HG03095 (cell line): ENCODE results near the gene TST.
"Not testable (repeated sequence)": the region's sequence is repeated elsewhere in the genome, so short reads cannot be mapped to it uniquely, and the experiment has no call there.

Experiments used
- ATAC-seq: cut with Tn5 transposase; IDR thresholded peaks from one replicate; pipeline ENCODE4 v1.9.1; 2021; ENCODE audit warnings: moderate library complexity; ENCODE audit not compliant: unreplicated experiment

The TST gene

DNA sequence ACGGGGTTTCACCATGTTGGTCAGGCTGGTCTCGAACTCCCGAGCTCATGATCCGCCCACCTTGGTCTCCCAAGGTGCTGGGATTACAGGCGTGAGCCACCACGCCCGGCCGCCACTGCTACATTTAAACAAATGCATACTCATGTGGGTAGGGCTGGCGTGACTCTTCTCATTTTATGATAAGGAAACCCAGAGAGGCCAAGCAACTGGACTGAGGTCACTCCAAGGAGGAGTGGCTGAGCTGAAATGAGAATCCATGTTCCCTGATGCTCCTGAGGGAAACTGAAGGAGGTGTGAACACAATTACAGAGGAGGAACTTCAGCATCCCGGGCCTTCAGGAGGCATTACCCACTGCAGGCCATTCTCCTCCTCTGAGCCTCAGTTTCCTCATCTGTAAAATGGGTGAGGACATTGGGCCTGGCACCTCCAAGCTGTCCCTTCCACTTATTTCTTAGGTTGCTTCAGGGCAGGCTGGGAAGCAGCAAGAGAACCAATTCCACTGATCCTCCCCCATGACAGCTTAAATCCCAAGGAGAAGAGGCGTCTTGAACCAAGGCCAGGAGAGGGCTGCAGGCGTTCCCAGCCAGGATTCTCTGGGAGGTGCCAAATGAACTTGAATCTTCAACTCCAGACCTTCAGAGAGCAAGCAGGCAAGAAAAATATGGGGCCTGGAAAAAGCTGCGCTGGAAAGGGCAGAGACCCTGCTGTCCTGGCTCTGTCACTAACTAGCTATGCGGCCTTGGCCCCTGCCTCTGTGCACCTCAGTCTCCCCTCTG, 2.9 kb downstream of the TST start:
- ATAC-seq: no peak

DNA sequence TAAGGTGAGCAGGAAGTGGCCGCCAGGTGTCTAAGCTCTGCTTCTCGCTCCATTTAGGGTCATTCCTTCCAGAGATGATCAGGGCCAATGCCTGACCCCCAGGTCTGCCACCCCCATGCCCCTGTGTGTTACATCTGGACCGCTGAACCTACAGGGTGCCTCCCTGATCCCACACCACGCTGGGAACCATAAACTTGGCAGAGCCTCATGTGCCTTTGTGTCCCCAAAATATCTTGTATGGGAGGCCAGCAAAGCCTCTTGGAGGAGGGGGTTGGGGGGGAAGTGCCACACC, 3.7 kb downstream of the TST start:
- ATAC-seq: no peak

DNA sequence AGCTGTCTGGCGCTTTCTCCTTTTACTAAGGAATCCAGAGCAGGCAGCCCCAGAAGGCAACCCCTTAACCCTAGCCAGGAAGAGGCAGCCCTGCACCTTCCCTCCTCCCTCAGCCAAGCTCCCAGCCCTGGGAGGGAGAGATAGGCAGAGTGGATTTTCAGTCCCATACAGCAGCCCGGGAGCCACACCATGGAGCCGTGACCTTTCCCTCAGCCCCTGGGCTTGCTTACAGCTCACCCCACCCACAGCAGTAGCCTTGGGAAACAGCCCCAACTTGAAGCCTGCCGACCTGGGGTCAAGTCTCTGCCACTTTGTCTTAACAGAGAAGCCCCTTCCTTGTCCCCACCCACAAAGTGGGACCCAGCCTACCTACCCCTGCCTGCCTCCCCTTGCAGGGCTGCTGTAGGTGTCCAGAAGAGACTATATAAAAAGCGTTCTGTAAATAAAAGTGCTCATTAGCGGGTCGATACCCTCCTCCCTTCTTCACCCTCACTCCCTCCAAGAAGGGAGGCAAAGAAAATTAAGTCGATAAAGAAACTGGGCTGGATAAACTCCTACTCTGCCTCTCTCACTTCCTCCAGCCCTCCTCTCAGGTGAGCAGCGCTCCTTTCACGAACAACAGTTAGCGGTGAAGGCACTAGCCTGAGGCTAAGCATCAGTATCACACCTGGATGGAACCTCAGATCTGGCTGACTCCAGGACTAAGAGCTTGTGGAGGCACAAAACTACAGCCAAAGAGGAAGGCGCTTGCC, 4.2 kb downstream of the TST start:
- no peak for ATAC-seq

DNA sequence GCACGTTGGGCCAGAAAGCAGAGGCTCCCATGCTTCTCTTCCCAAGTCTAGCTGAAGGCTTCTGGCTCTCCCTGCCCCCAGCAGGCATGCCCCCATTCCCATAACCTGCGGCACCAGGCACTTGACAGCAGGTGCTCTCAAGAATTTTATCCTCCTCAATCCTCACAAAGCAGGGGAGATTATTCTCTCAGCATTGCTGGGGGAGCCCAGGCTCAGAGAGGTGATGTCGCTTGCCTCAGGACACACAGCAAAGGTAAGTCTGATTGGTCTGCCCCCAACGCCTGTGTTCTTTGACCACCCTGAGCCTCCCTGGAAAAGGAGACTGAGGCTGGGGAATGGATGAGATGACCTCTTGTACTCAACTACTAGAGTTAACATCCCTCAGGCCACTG, 4.8 kb downstream of the TST start:
- no peak for ATAC-seq

DNA sequence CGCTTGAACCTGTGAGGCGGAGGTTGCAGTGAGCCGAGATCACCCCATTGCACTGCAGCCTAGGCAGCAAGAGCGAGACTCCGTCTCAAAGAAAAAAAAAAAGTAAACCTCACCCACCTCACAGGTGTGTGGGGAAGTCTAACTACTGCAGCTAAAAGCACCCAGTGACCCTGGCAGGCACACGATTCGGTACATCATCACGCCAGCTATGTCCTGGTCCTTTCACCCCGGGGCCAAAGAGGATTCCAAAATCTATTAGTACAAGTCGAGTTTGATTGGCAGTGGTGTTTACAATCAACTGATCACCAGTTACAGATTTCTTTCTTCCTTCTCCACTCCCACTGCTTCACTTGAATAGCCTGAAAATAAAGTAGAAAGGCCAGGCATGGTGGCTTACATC, 6.3 kb downstream of the TST start:
- no peak for ATAC-seq

DNA sequence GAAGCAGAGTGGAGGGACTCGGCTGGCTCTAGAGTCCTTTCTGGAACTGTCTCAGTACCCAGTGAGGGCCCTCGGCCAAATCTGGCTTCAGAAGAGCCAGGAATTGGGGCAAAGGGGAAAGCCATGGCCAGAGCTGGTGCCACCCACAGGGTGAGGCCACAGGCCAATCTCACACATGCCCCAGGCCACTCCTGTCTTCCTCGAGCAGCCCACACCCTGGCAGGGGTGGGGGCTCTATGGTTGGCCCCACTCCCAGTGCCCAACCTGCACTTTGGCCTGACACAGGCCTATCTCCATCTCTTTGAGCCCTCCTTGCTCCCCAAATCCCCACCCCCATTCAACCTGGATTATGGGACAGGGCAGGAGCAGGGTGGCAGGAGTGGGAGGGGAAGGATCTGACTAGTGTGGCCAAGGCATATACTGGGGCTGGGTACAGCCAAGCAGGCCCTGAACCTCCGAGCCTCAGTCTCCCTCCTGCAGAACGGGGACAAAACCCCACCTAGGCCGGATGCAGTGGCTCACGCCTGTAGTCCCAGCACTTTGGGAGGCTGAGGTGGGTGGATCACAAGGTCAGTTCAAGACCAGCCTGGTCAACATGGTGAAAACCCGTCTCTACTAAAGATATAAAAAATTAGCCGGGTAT, 6.9 kb downstream of the TST start:
- ATAC-seq: no peak

DNA sequence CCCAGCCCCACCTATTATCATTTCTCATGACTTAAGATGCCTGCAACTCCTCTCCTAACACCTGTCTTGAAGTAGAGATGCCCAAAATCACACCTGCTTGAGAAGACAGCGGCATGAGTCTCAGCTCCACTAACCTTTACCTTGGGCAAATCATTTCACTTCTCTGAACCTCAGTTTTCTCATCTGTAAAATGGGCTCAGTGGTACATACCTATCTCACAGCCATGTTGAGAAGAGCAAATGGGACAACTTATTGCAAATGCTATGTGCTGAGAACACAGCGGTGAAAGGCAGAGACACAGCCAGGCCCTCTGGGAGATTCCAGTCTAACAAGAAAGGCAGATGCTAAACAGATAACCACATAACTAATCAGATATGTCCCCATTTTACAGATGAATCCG, 7.8 kb downstream of the TST start:
- no peak for ATAC-seq

DNA sequence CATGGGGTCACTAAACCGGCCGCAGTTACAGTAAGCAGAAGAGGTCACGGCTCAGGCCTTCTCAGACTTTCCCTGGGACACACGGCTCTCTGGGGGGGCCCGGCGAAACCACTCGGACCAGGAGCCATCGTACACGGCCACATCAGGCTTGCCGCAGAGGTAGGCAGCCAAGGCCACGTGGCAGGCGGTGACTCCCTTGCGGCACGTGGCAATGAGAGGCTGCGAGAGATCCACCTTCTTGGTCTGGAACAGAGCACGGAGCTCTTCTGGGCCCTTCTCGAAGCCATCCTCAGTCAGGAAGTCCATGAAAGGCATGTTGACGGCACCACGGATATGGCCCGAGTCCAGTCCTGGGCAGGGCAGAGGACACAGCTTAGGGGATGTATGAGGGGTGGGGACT, 8.3 kb downstream of the TST start:
- no peak for ATAC-seq

DNA sequence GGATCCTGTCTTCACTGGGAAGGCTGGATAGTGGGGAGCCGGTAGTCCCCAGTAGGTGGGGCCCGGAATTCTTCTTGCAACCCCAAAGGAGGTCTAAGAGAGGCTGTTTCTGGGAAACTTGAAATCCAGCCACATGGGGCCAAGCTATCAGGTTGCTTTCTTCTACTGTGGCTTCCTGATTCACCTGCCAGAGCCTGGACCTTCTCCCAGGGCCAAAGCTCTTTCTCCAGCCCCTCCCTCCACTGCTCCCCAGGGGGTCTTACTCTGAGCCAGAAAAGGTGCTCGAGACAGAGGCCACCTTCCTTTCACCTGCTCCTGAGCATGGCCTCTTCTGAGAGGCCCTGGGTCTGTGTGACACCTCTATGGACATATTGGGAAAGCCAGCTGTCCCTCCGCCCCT, 9.1 kb downstream of the TST start:
- ATAC-seq: no peak

DNA sequence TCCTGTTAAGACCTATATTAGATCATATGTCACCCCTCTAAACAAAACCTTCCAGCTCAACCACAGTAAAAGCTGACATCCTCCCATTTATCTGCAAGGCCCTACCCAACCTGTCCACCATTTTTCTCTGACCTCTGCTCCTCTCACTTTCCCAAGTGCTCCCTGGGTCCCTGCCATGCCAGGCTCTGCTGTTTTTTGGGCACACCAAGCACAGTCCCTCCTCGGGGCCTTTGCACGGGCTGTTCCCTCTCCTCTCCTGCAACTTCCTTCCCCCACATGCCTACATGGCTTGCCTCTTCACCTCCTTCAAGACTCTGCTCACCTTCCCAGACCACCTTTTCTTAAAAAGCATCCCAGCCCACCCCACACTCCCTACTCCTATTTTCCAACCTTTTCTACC, 9.8 kb downstream of the TST start:
- ATAC-seq: no peak

DNA sequence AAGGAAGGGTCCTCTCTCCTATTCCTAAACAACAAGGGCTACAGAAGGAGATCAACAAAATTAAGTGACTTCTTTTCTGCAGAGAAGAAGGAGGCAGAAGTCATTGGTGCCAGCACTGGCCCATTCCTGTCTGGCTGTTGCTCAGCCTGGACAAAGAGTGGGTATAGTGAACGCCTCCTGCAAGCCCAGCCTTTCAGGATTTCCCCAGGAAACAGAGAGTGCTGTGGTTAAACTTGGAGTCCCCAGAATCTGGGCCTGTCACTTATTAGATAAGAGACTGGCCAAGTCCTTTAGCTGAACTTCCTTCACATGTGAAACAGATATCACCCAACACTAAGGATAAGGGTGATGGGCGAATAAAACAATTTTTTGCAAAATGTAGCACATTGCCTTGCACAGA, 10.9 kb downstream of the TST start:
- no peak for ATAC-seq

DNA sequence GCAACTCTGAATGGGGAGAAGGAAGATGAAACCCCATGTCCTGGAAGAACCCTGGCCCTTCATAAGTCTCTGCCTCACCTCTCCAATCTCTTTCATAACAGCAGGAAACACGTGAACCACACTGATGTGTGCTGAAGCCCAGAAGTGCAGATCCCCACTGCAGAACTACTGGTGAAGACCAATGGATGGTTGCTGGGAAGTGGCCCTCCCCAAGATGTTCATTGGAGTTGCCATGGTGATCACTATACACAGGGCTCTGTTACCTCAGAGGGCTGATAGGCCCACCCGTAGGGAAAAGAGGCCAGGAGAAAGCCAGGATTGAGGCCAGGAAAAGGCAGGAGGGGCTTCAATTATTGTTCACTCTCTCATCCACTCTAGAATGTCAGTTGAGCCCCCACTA, 11.6 kb downstream of the TST start:
- no peak for ATAC-seq

DNA sequence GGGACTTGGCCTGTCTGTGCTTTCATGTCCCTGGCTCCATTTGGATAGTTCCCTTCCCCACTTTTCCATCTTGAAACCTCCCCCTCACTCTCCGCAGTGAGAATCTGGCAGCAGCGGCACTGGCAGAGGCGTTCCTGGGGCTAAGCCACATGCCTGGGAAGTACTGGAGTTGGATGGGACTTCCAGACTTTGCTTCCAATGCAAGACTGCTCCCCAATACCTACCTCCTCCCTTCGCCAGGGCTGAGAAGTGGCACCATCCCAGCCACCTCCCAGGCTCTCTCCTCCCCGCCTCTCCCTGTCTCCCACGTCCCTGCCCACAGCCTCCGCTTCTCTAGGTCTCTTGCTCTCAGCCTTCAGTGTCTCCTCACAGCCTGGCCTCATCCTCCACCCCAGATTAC, 16.6 kb downstream of the TST start:
- ATAC-seq: no peak

DNA sequence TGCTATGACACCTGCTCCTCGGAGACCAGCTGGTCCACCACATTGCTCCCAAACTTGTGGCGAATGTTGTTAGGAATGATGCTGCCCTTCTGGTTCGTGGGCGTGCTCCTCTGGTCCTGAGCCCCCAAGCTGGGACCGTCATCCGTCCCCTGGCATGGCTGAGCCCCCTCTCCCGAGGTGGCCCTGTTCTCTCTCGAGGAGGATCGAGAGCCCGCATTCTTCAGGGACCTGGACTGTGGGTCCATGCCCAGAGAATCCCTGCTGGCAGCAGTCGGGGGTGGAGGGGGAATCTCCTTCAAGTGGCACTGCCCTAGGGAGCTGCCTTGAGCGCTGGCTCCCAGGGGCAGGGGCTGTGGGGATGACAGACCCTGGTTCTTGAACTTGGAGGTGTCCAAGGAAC, 17.4 kb downstream of the TST start:
- no peak for ATAC-seq

DNA sequence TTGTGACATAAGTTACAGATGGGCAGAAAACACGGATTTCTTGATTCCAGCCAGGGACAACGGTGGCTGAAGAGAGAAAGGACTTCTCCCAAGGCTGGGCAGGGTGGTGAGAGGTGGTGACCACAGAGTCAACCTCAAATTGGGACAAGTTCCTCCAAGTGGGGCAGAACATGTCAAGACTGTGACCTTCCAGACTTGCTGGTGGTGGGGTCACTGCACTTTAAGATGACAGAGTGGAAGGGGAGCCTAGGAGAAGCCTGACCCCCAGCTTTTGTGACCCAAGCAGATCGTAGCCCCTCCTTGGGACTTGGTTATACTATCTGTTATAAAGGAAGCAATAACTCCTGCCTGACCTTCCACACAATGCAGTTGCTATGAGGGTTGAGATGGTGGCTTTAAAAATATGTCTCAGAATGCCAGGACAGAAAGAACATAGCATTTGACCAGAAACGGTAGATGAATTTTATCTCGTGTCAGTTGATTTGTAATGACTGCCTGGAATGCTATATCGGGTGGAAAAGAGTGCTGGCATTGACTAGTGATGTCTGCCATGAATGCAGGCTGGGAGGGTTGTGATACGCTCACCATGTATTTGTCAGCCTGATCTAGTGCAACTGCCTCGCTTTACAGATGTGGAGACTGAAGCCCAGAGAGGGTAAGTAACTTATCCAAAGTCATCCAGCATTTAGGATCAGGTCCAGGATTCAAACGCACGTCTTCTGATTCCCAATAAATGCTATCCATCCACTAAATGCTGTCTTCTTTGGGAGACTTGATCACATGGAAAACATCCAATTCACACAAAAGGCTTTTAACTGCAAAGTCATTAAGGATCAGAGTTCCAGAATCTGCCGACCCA, 18.3 kb downstream of the TST start:
- no peak for ATAC-seq

DNA sequence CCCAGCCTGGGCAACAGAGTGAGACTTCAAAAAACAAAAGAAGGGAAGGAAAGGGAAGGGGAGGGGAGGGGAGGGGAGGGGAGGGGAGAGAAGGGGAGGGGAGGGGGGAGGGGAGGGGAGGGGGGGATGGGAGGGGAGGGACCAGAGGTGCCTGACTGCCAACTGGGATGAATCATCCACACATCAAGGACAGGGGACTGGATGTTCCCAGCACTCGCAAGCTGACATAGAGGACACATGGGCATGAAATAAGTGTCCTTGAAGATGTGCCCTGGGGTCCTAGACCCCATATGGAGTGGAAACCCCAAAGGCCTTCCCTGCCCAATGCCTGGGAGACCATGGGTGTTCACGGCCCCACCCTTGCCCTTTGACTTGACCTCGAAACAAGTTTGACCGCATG, 19.8 kb downstream of the TST start:
- no peak for ATAC-seq

DNA sequence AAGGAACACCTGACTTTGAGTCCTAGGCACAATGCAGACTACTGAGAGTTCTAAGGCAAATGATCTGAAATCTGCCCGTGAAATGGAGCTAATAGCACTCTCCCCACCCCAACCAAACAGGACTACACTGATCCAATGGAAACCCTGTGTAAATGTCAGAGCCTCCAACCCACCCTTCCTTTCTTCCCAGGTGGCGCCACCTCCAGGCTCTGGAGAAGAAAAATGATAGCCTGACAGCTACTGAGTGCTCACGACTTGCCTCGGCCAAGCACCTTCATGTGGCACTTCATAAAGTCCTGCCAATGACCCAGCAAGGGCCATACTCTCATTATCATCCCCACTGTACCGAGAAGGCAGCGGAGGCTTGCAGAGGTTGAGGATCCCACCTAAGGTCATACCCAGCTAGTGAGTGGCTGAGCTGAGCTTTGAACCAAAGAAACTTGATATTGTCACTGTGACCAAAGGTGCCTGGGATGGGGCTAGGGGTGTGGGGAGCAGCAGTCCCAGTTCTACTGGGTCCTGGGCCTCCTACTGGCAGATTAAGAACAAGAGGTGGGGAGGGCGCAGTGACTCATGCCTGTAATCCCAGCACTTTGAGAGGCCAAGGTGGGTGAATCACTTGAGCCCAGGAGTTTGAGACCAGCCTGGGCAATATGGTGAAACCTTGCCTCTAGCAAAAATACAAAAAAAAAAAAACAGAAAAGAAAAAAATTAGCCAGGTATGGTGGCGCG, 20.5 kb downstream of the TST start:
- no peak for ATAC-seq

DNA sequence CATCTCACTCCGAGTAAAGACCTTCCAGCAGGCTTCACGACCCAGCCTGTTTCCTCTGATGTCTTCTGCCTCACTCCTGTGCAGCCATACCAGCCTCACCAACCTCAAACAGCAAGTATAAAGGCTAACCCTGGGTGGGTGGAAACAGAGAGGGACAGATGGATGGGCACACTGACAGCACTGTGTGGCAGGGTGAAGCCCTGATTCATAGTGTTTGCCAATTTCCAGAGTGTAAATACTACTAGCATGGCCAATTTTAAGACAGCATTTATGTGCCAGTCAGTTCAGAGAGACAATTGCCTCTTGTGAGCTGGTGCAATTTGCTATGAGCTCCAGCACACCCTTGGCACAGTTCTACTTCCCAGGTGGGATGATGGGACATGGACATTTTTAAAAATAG, 21.5 kb downstream of the TST start:
- ATAC-seq: no peak

DNA sequence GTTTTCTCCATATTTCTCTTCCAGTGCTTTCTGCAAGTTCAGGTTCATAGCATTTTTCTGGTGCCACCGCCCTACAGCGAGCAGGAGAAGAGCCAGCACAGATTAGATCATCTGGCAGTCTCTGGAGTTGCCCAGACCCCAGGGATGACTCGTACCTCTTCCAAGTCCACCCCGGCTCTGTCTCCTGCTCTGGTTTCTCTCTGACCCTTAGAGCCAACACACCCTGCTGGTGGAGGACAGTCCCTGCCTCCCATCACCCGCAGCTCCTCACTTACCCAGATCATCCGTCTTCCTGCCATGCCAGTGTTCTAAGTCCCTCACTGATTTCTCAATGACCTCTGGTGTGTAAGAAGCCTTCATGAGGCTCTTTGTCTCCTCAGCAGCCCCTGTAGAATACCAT, 28.0 kb downstream of the TST start:
- ATAC-seq: no peak

DNA sequence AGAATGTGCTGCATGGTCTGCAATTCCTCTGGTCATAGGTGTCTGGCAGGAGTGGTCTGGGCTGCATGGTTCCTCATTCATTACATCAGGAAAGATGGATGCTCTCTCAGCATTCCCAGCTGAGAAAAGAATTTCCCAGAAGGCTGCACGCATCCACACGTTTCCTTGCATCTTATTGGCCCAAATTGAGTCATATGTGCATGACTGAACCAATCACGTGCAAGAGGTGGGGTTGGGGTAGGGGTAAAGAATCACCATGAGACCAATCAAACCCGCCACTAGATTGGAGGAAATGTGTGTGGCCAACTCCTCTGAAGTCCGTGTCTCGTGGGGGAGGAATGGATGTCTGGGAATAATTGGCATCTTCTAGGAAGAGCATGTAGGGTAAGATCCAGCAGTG, 28.8 kb downstream of the TST start:
- ATAC-seq: no peak

DNA sequence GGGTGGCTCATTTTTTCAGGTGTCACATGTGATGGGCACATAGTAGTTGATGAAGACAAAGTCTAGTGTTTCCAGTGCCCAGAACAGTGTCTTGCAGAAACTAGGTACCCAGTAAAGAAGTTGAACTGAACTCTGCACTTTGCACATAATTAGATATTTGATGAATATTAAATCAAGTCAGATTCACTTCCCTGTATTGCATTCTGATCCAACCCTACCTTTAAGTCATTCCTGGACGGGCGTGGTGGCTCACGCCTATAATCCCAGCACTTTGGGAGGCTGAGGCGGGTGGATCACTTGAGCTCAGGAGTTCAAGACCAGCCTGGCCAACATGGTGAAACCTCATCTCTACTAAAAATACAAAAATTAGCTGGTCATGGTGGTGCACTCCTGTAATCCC, 30.2 kb downstream of the TST start:
- ATAC-seq: not testable (repeated sequence)
